Naive thymus-derived CD4-positive, alpha-beta T cell (primary cell): ENCODE data around the gene PACRG. TPM values are rescaled to one million over a fixed set of nuclear protein-coding genes. Genes with fewer than 3 reads are reported as not detected.

ENCODE experiments used
- ATAC-seq: fragments of 150-1000 bp; cut with Tn5 transposase; 2 replicates; pipeline ENCODE4 v1.10.0; 2021; ENCODE audit warnings: mild to moderate bottlenecking, moderate library complexity
- CTCF ChIA-PET: fragments of 350-600 bp; sonication (Branson Sonifier 250); formaldehyde crosslinking; loops from one replicate; lab custom pipeline; 2021; ENCODE audit warnings: antibody characterized with exemption; lab: Charles Lee
- POLR2A ChIA-PET: fragments of 350-600 bp; sonication (Branson Sonifier 250); formaldehyde crosslinking; loops from one replicate; lab custom pipeline; 2021; ENCODE audit warnings: antibody characterized with exemption, inconsistent platforms; lab: Charles Lee
- DNase-seq, 9 donors: peaks; one replicate each; pipeline versions ENCODE4 v3.0.0 to v3.0.0-alpha.2; 2020 to 2022; ENCODE audit warnings: mixed read lengths in 1 of 9
- H3K27ac ChIP-seq: one replicate; pipeline ENCODE4 v1.7.0; 2013; ENCODE audit warnings: mild to moderate bottlenecking, low read depth, low read length, moderate library complexity
- H3K27me3 ChIP-seq, 2 donors: one replicate each; pipeline ENCODE4 v1.7.0; 2013; ENCODE audit warnings: low read length in 2 of 2, mild to moderate bottlenecking in 2 of 2, moderate library complexity in 2 of 2; ENCODE audit not compliant: control insufficient read depth in 2 of 2, insufficient read depth in 2 of 2
- H3K36me3 ChIP-seq, 3 experiments: 1 replicate in 2 of 3; 2 replicates in 1 of 3; pipeline ENCODE4 v1.7.0; 2013; ENCODE audit warnings: low read length in 3 of 3, mild to moderate bottlenecking in 3 of 3, moderate library complexity in 1 of 3; ENCODE audit not compliant: insufficient read depth in 3 of 3, control insufficient read depth in 2 of 3
- H3K4me1 ChIP-seq, 2 donors: one replicate each; pipeline ENCODE4 v1.7.0; 2013; ENCODE audit warnings: low read length in 2 of 2, mild to moderate bottlenecking in 2 of 2, moderate library complexity in 1 of 2; ENCODE audit not compliant: control insufficient read depth in 2 of 2, insufficient read depth in 2 of 2
- H3K4me3 ChIP-seq: 2 replicates; pipeline ENCODE4 v1.7.0; 2013; ENCODE audit warnings: mild to moderate bottlenecking, low read length
- H3K9me3 ChIP-seq, 3 experiments: 1 replicate in 2 of 3; 2 replicates in 1 of 3; pipeline ENCODE4 v1.7.0; 2013; ENCODE audit warnings: low read length in 3 of 3; ENCODE audit not compliant: control insufficient read depth in 2 of 3
- H3K27ac Mint-ChIP-seq, 9 donors: one replicate each; pipeline ENCODE4 v1.8.0; 2020 to 2022; ENCODE audit warnings: mixed read lengths in 9 of 9, mild to moderate bottlenecking in 8 of 9, moderate library complexity in 5 of 9, inconsistent platforms in 2 of 9
- H3K27me3 Mint-ChIP-seq, 5 donors: one replicate each; pipeline ENCODE4 v1.8.0; 2021 to 2022; ENCODE audit warnings: mixed read lengths in 5 of 5, mild to moderate bottlenecking in 1 of 5
- H3K36me3 Mint-ChIP-seq, 5 donors: one replicate each; pipeline ENCODE4 v1.8.0; 2020 to 2022; ENCODE audit warnings: mixed read lengths in 5 of 5, mild to moderate bottlenecking in 3 of 5, inconsistent platforms in 1 of 5
- H3K4me1 Mint-ChIP-seq, 7 donors: one replicate each; pipeline ENCODE4 v1.8.0; 2020 to 2022; ENCODE audit warnings: mixed read lengths in 7 of 7, mild to moderate bottlenecking in 3 of 7, inconsistent platforms in 1 of 7
- H3K4me3 Mint-ChIP-seq, 10 donors: one replicate each; pipeline ENCODE4 v1.8.0; 2020 to 2022; ENCODE audit warnings: mild to moderate bottlenecking in 10 of 10, mixed read lengths in 10 of 10, moderate library complexity in 6 of 10, inconsistent platforms in 2 of 10
- H3K9me3 Mint-ChIP-seq, 11 donors: one replicate each; pipeline ENCODE4 v1.8.0; 2020 to 2022; ENCODE audit warnings: mixed read lengths in 11 of 11, mild to moderate bottlenecking in 4 of 11, inconsistent platforms in 1 of 11, moderate library complexity in 1 of 11
- intact Hi-C, 2 donors: fragments of 100-400 bp; cut with micrococcal nuclease; formaldehyde crosslinking; loops; one replicate each; pipeline ENCODE4 v1.15.1; 2023
- polyA plus RNA-seq, 2 donors: library from polyadenylated mRNA; unstranded; fragments of 300-500 nt; fragmentation: Illumina TruSeq; gene quantifications; one replicate each; pipeline ENCODE4 v1.2.3, GENCODE V29; 2021
- total RNA-seq, 6 experiments: library from RNA in 5 of 6; stranded (reverse) in 5 of 6; gene quantifications; 1 replicate in 5 of 6; 2 replicates in 1 of 6; pipeline ENCODE4 v1.2.3 and lab custom pipeline; 2021 to 2026

PACRG gene
- total and polyA plus RNA-seq, 7 experiments from 2014 or later = 0.89 to 2.2 (median 1.5) TPM; not detected in 1

DNA sequence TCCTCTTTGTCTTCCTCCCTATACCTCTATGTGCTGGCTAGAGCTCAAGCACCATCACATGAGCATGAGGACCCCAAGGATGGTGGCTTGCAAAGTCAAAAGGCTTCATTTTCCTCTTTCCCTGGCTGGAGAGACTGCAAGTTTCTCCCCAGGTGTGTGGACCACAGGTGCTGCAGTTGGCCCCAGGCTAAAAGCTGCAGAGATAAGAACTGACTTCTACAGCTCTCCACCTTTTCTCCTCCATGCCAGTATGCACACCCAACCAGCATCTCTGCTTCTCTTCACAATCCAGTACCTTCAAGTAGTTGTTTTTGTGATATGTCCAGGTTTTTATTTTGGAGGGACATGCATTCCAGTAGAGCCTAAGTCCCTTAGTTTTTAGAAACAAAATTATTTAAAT lies 29.3 kb upstream of the PACRG start:
- ChIA-PET POLR2A (no interaction called here), CTCF (no interaction called here)
- no peaks in the 10 kb centered on the region for H3K9me3 Mint-ChIP-seq
- no peaks in the 10 kb centered on the region for H3K9me3 ChIP-seq
- no peak overlapping the region for H3K27ac Mint-ChIP-seq
- H3K36me3 ChIP-seq = no peaks in the 10 kb centered on the region
- ATAC-seq (no peak), DNase-seq (no peak)
- intact Hi-C loops = no loop called here
- H3K27me3 ChIP-seq = no peaks in the 10 kb centered on the region
- no peaks in the 10 kb centered on the region for H3K27me3 Mint-ChIP-seq
- H3K27ac ChIP-seq = no peak overlapping the region
- no peak overlapping the region for H3K4me3 ChIP-seq
- no peaks in the 10 kb centered on the region for H3K4me1 ChIP-seq
- H3K4me3 Mint-ChIP-seq = no peak overlapping the region
- peaks cover 0 to 5% (median 0%) of the 10 kb centered on the region in 7 donors for H3K4me1 Mint-ChIP-seq
- H3K36me3 Mint-ChIP-seq = peaks cover 0 to 9% (median 0%) of the 10 kb centered on the region in 5 donors

DNA sequence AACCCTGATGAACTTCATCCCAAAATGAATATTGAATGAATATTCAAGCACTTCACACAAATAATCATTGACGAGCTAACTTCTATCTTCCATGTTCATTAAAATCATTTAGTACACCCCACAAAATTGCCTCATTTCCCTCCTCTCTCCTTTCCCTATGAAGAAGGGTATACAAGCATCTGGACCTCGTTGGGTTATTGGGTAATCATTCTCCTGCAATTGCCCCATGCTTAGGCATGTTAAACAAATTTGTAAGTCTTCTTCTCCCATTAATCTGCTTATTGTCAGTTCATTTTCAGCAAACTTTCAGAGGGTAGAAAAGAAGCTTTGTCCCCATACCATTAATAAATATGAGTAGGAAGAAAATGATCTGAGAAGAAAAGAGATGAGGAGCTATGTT lies 27.8 kb upstream of the PACRG start:
- DNase-seq = no peak
- ATAC-seq = no peak
- no peaks in the 10 kb centered on the region for H3K9me3 ChIP-seq
- H3K36me3 ChIP-seq = no peaks in the 10 kb centered on the region
- no peak overlapping the region for H3K4me3 Mint-ChIP-seq
- intact Hi-C loops = no loop called here
- peaks cover 0 to 7% (median 0%) of the 10 kb centered on the region in 5 donors for H3K36me3 Mint-ChIP-seq
- no peaks in the 10 kb centered on the region for H3K9me3 Mint-ChIP-seq
- no peaks in the 10 kb centered on the region for H3K27me3 Mint-ChIP-seq
- H3K4me1 ChIP-seq = no peaks in the 10 kb centered on the region
- H3K27me3 ChIP-seq = no peaks in the 10 kb centered on the region
- H3K27ac Mint-ChIP-seq = no peak overlapping the region
- CTCF ChIA-PET = no interaction called here
- POLR2A ChIA-PET = no interaction called here
- no peak overlapping the region for H3K4me3 ChIP-seq
- no peak overlapping the region for H3K27ac ChIP-seq
- H3K4me1 Mint-ChIP-seq = peaks cover 0 to 5% (median 0%) of the 10 kb centered on the region in 7 donors

DNA sequence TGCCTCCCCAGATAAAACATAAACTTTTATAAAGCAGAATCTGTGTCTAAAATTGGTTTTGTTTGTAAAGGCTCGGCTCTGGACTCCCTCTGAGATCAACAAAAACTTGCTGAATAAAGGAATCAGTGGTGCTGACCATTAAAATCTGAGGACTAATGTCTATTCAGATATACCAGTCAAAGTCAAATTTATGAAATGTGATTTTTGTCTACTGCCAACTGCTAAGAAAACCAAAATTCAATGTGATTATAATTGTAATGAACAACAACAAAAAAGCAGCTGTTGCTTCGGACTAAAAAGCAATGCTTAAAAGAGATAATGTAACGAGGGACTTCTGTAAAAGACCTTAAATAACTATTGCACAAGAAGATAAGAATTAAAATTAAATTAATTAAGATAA lies 26.8 kb upstream of the PACRG start:
- no peaks in the 10 kb centered on the region for H3K9me3 ChIP-seq
- Mint-ChIP-seq H3K36me3 (peaks cover 0 to 10% (median 0%) of the 10 kb centered on the region in 5 donors), H3K4me3 (no peak overlapping the region), H3K9me3 (no peaks in the 10 kb centered on the region), H3K4me1 (peaks cover 0 to 5% (median 0%) of the 10 kb centered on the region in 7 donors), H3K27me3 (no peaks in the 10 kb centered on the region), H3K27ac (no peak overlapping the region)
- no peaks in the 10 kb centered on the region for H3K4me1 ChIP-seq
- DNase-seq (no peak), ATAC-seq (no peak)
- ChIA-PET CTCF (no interaction called here), POLR2A (no interaction called here)
- no peak overlapping the region for H3K27ac ChIP-seq
- H3K4me3 ChIP-seq = no peak overlapping the region
- H3K27me3 ChIP-seq = no peaks in the 10 kb centered on the region
- intact Hi-C loops = no loop called here
- no peaks in the 10 kb centered on the region for H3K36me3 ChIP-seq

DNA sequence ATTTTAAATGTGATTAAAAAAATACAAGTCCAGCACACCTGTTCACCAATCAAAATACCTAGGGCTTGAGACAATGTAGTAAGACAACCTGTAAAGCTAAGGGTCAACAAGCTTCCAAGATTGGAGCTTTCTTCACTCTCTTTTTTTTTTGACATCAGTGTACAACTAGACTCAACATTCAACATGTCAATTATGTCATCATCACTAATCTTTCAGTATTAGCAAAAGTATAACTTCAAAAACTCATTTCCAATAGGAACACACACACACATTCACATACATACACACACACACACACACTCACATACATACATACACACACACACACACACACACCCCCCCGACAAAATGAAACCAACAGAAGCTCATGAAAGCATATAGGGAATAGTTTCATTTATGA lies 26.2 kb upstream of the PACRG start:
- H3K4me1 ChIP-seq = no peaks in the 10 kb centered on the region
- no peak for ATAC-seq
- H3K36me3 ChIP-seq = no peaks in the 10 kb centered on the region
- H3K4me1 Mint-ChIP-seq = peaks cover 0 to 6% (median 0%) of the 10 kb centered on the region in 7 donors
- no peaks in the 10 kb centered on the region for H3K9me3 ChIP-seq
- H3K27ac Mint-ChIP-seq = no peak overlapping the region
- H3K27ac ChIP-seq = no peak overlapping the region
- ChIA-PET POLR2A (interaction anchor here (0.9 kb wide), 1 partner anchor 26 kb away, joined by 3 read pairs; the partner anchor contains the start of genes PACRG and PRKN), CTCF (no interaction called here)
- H3K4me3 Mint-ChIP-seq = no peak overlapping the region
- H3K27me3 ChIP-seq = no peaks in the 10 kb centered on the region
- no peak overlapping the region for H3K4me3 ChIP-seq
- no peaks in the 10 kb centered on the region for H3K27me3 Mint-ChIP-seq
- intact Hi-C loops = no loop called here
- DNase-seq = no peak
- peaks cover 0 to 13% (median 0%) of the 10 kb centered on the region in 5 donors for H3K36me3 Mint-ChIP-seq
- no peaks in the 10 kb centered on the region for H3K9me3 Mint-ChIP-seq

DNA sequence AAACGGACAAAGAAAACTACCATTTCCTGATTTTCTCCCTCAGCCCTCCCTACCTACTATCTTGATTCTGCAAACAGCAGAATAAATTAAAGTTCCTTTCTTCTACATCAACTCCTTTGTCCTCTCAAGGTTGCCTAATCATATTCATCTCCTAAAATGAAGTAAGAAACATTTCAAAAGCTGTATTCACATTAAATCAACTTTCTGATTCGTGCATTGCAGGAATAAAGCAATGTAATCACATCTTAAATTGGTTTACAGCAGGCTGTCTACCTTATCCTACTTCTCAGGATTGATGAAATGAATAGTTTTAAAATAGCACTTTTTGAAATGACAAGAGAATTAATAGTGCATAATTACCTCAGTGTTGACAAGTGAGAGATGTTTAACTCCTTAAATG lies 25.3 kb upstream of the PACRG start:
- no peaks in the 10 kb centered on the region for H3K27me3 Mint-ChIP-seq

DNA sequence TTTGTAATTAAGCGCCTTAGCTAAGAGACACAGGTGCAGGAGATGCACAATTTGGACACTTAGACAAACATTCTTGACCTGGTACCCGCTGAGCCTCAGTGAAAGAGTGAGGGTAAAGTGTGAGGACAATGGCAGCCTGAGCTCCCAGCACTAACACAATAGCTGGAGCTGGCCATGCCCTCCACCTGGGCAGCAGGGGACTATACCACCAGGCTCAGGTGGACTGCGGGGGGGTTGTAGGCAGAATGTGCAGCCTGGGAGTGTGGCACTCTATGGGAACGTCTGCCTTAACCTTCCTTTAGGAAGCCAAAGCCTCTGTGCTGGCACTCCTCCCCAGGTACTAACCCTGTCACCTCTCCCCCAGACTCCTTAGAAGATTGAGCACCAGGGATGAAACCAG lies 23.8 kb upstream of the PACRG start:
- intact Hi-C loops = no loop called here
- H3K4me1 Mint-ChIP-seq = peaks cover 0 to 7% (median 0%) of the 10 kb centered on the region in 7 donors
- H3K9me3 ChIP-seq = no peaks in the 10 kb centered on the region
- DNase-seq (no peak), ATAC-seq (no peak)
- ChIA-PET POLR2A (no interaction called here), CTCF (no interaction called here)
- no peaks in the 10 kb centered on the region for H3K27me3 Mint-ChIP-seq
- no peaks in the 10 kb centered on the region for H3K27me3 ChIP-seq
- H3K4me3 ChIP-seq = no peak overlapping the region
- H3K9me3 Mint-ChIP-seq = no peaks in the 10 kb centered on the region
- peaks cover 0 to 11% (median 0%) of the 10 kb centered on the region in 5 donors for H3K36me3 Mint-ChIP-seq
- H3K27ac Mint-ChIP-seq = no peak overlapping the region
- H3K36me3 ChIP-seq = no peaks in the 10 kb centered on the region
- H3K4me3 Mint-ChIP-seq = no peak overlapping the region
- H3K27ac ChIP-seq = no peak overlapping the region
- no peaks in the 10 kb centered on the region for H3K4me1 ChIP-seq

More for the DNA sequence above, 25.3 kb upstream of the PACRG start:
- peaks cover 0 to 7% (median 0%) of the 10 kb centered on the region in 7 donors for H3K4me1 Mint-ChIP-seq
- H3K27ac Mint-ChIP-seq = no peak overlapping the region
- no peak overlapping the region for H3K4me3 Mint-ChIP-seq
- no peak overlapping the region for H3K4me3 ChIP-seq
- H3K36me3 ChIP-seq = no peaks in the 10 kb centered on the region
- H3K36me3 Mint-ChIP-seq = peaks cover 0 to 14% (median 0%) of the 10 kb centered on the region in 5 donors
- no peaks in the 10 kb centered on the region for H3K27me3 ChIP-seq
- ChIA-PET POLR2A (interaction anchor here (0.9 kb wide), 1 partner anchor 25 kb away, joined by 3 read pairs; the partner anchor contains the start of genes PACRG and PRKN), CTCF (no interaction called here)
- DNase-seq (no peak), ATAC-seq (no peak)
- no peaks in the 10 kb centered on the region for H3K4me1 ChIP-seq
- no peak overlapping the region for H3K27ac ChIP-seq
- no peaks in the 10 kb centered on the region for H3K9me3 ChIP-seq
- intact Hi-C loops = no loop called here
- H3K9me3 Mint-ChIP-seq = no peaks in the 10 kb centered on the region

DNA sequence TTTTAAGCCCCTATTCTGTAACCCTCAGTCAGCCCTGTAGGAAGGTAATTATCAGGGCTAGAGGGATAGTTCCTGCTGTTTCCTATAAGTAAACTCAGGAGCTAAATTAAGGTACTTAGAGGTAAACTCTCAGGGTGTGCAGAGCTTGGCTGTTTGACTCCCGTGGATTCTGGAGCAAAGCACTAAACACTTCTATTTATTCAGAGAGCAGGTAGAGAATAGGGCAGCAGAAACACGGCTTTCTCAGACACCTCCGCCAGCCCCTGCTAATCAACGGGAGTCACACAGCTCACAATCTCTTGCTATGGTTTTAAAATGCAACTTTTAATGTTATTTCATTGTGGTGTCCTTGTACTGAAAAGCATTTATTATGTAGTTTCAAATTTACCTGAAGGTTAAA lies 22.0 kb upstream of the PACRG start:
- Mint-ChIP-seq H3K27ac (no peak overlapping the region), H3K4me1 (peaks cover 0 to 7% (median 0%) of the 10 kb centered on the region in 7 donors), H3K9me3 (no peaks in the 10 kb centered on the region), H3K4me3 (no peak overlapping the region), H3K27me3 (no peaks in the 10 kb centered on the region), H3K36me3 (peaks cover 0 to 13% (median 0%) of the 10 kb centered on the region in 5 donors)
- Histone ChIP-seq H3K4me1 (no peaks in the 10 kb centered on the region), H3K27me3 (no peaks in the 10 kb centered on the region), H3K36me3 (no peaks in the 10 kb centered on the region), H3K4me3 (no peak overlapping the region), H3K27ac (no peak overlapping the region), H3K9me3 (no peaks in the 10 kb centered on the region)
- intact Hi-C loops = no loop called here
- POLR2A ChIA-PET = interaction anchor here (0.5 kb wide), 1 partner anchor 1251 kb away, joined by 3 read pairs; no protein-coding TSS in a partner anchor
- CTCF ChIA-PET = no interaction called here
- ATAC-seq (no peak), DNase-seq (no peak)
